Measurements from ENCODE around the gene MED12L.

MED12L gene

DNA sequence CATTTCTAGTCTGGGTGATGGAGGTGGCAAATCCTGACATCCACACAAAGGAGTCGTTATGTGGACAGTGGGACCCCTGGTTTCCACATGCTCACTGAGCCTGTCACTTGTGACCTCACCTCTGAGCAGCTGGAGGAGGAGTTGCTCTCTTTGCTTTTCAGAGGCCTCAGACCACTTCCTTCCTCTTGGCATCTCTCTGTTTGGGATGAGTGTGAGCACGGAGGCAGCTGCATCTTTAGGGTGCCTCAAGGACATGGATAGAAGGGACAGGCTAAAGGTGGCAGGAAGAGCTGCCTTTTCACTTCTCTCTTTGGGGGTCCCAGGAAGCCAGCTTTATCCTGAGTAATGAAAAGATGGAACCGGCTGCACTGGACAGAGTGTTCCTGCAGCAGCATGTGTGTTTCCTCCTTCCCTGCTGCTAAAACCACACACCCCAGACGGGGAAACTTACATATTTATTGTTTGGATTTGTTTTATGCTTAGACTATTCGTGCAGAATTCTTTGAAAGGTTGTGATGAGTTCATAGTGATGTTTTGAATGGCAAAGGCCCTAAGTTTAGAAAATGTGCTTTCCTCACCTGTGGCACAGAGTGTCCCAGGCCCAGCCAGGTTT lies 85.8 kb downstream of the MED12L start:
- Histone ChIP-seq H3K27ac (ENCODE audit: low read depth, low read length) (no peak overlapping the region), H3K9ac (ENCODE audit: low read depth in 1 of 2, low read length in 2 of 2) (no peak overlapping the region), H3K4me3 (ENCODE audit: low read depth in 1 of 2, low read length in 2 of 2) (no peak overlapping the region), H3K4me1 (ENCODE audit: control insufficient read depth in 1 of 2, insufficient read depth in 2 of 2, low read length in 2 of 2) (peaks cover 8 to 10% of the 10 kb centered on the region in 2 donors), H3K27me3 (ENCODE audit: control insufficient read depth in 1 of 2, insufficient read depth in 2 of 2, low read length in 2 of 2) (no peaks in the 10 kb centered on the region), H3K36me3 (ENCODE audit: control insufficient read depth in 1 of 2, insufficient read depth in 2 of 2, low read length in 2 of 2) (no peaks in the 10 kb centered on the region), H3K9me3 (ENCODE audit: control insufficient read depth in 1 of 2, low read length in 2 of 2) (no peaks in the 10 kb centered on the region)

DNA sequence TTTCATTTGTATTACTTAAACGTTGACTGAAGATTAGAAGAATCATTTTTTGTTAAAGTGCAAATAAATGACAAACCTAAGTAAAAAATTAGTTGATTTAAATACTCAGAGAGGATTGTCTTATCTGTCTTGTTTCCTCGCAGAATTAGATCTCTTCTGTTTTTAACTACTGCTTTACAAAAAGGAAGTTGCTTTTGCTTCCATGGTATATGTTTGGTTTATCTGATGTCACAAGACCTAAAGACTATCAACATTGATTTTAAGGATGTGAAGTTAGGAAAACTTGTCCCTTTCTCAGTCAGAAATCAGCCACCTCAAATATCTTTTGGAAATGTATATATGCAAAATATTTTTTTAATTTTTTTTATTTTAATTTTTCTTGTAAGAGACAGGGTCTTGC lies 88.9 kb downstream of the MED12L start:
- no peaks in the 10 kb centered on the region for H3K9me3 ChIP-seq (ENCODE audit: control insufficient read depth in 1 of 2, low read length in 2 of 2)
- no peaks in the 10 kb centered on the region for H3K36me3 ChIP-seq (ENCODE audit: control insufficient read depth in 1 of 2, insufficient read depth in 2 of 2, low read length in 2 of 2)
- no peak overlapping the region for H3K4me3 ChIP-seq (ENCODE audit: low read depth in 1 of 2, low read length in 2 of 2)
- H3K4me1 ChIP-seq (ENCODE audit: control insufficient read depth in 1 of 2, insufficient read depth in 2 of 2, low read length in 2 of 2): peaks cover 10 to 14% of the 10 kb centered on the region in 2 donors
- no peak overlapping the region for H3K9ac ChIP-seq (ENCODE audit: low read depth in 1 of 2, low read length in 2 of 2)
- no peak overlapping the region for H3K27ac ChIP-seq (ENCODE audit: low read depth, low read length)
- no peaks in the 10 kb centered on the region for H3K27me3 ChIP-seq (ENCODE audit: control insufficient read depth in 1 of 2, insufficient read depth in 2 of 2, low read length in 2 of 2)

DNA sequence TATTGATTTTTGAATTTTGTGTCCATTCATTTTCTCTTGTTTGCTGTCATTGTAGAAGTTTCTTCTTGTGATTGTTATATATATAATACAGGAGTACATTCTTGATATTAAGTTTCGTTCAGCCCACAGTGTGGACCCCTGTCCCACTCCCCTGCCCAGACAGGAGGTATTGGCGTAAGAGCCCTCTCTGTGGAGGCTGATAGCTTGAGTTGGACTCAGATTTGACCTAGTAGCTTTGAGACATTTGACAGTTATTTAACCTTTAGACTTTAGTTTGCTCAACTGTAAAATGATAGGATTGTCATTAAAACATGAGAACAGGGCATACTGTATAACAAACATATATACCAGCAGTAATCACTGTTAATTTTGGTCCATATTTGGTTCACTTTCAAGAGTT lies 90.5 kb downstream of the MED12L start:
- H3K4me3 ChIP-seq (ENCODE audit: low read depth in 1 of 2, low read length in 2 of 2): no peak overlapping the region
- H3K4me1 ChIP-seq (ENCODE audit: control insufficient read depth in 1 of 2, insufficient read depth in 2 of 2, low read length in 2 of 2): peaks cover 3 to 14% of the 10 kb centered on the region in 2 donors
- H3K9ac ChIP-seq (ENCODE audit: low read depth in 1 of 2, low read length in 2 of 2): no peak overlapping the region
- no peaks in the 10 kb centered on the region for H3K9me3 ChIP-seq (ENCODE audit: control insufficient read depth in 1 of 2, low read length in 2 of 2)
- H3K36me3 ChIP-seq (ENCODE audit: control insufficient read depth in 1 of 2, insufficient read depth in 2 of 2, low read length in 2 of 2): no peaks in the 10 kb centered on the region
- no peaks in the 10 kb centered on the region for H3K27me3 ChIP-seq (ENCODE audit: control insufficient read depth in 1 of 2, insufficient read depth in 2 of 2, low read length in 2 of 2)
- no peak overlapping the region for H3K27ac ChIP-seq (ENCODE audit: low read depth, low read length)

GRCh38 chr3:151178208-151178845 lies 92.9 kb downstream of the MED12L start:
- no peak overlapping the region for H3K4me3 ChIP-seq (ENCODE audit: low read depth in 1 of 2, low read length in 2 of 2)
- H3K27me3 ChIP-seq (ENCODE audit: control insufficient read depth in 1 of 2, insufficient read depth in 2 of 2, low read length in 2 of 2): no peaks in the 10 kb centered on the region
- no peaks in the 10 kb centered on the region for H3K36me3 ChIP-seq (ENCODE audit: control insufficient read depth in 1 of 2, insufficient read depth in 2 of 2, low read length in 2 of 2)
- H3K9me3 ChIP-seq (ENCODE audit: control insufficient read depth in 1 of 2, low read length in 2 of 2): no peaks in the 10 kb centered on the region
- H3K4me1 ChIP-seq (ENCODE audit: control insufficient read depth in 1 of 2, insufficient read depth in 2 of 2, low read length in 2 of 2): peaks cover 3 to 6% of the 10 kb centered on the region in 2 donors
- H3K9ac ChIP-seq (ENCODE audit: low read depth in 1 of 2, low read length in 2 of 2): no peak overlapping the region
- H3K27ac ChIP-seq (ENCODE audit: low read depth, low read length): no peak overlapping the region

DNA sequence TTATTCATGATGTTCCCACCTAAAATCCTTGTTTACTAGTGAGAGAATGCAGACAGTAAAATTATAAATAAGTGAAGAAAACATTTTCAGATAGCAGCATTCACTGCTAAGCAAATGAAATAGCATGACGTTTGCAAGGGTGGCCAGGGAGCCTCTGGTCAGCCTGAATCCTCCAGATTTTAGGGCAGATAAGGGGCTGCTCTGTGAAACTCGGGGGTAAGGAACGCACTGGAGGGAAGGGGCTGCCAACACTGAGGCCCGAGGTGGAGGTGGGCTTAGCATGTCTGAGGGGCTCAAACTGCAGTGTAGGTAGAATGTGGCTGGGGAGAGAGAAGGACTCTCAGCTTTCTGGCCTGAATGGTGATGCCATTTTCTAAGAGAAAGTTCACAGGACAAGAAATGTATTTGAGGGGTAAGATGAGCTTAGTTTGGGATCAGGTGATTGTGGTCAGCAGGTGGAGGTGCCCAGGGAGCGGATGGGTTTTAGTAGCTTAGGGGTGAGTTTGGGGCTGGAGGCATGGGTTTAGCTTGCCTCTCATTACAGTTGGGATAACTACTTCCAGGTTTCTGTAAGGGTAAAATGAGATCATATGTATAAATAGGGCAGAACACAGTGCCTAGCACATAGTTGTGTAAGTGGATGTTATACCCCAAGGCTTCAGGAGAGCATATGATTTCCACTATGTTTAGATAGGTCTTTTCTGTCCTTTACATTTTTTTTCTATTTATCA lies 97.0 kb downstream of the MED12L start:
- Histone ChIP-seq H3K9ac (ENCODE audit: low read depth in 1 of 2, low read length in 2 of 2) (no peak overlapping the region), H3K27ac (ENCODE audit: low read depth, low read length) (no peak overlapping the region), H3K36me3 (ENCODE audit: control insufficient read depth in 1 of 2, insufficient read depth in 2 of 2, low read length in 2 of 2) (no peaks in the 10 kb centered on the region), H3K9me3 (ENCODE audit: control insufficient read depth in 1 of 2, low read length in 2 of 2) (no peaks in the 10 kb centered on the region), H3K27me3 (ENCODE audit: control insufficient read depth in 1 of 2, insufficient read depth in 2 of 2, low read length in 2 of 2) (no peaks in the 10 kb centered on the region), H3K4me1 (ENCODE audit: control insufficient read depth in 1 of 2, insufficient read depth in 2 of 2, low read length in 2 of 2) (peaks cover 0 to 6% of the 10 kb centered on the region in 2 donors), H3K4me3 (ENCODE audit: low read depth in 1 of 2, low read length in 2 of 2) (no peak overlapping the region)

DNA sequence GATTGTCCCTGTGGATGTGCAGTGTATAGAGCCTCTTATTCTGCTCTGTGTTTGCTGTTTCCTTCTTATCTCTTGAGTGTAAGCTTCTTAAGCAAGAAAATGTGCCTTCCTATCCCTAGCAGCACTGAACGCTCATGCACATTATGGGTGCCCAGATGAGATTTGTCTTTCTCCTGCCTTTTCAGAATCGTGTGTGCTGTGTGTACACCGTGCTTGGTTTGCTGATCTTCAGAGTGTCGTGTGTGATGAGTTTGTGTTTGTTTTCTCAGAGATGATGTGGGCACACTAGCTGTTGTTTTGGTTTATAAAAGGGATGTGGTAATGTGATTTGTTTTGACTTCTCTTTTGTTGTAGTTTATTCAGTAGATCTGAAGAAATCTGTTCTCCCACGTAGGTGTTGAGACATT lies 97.8 kb downstream of the MED12L start:
- Histone ChIP-seq H3K27me3 (ENCODE audit: control insufficient read depth in 1 of 2, insufficient read depth in 2 of 2, low read length in 2 of 2) (no peaks in the 10 kb centered on the region), H3K4me1 (ENCODE audit: control insufficient read depth in 1 of 2, insufficient read depth in 2 of 2, low read length in 2 of 2) (peaks cover 0 to 3% of the 10 kb centered on the region in 2 donors), H3K9ac (ENCODE audit: low read depth in 1 of 2, low read length in 2 of 2) (no peak overlapping the region), H3K9me3 (ENCODE audit: control insufficient read depth in 1 of 2, low read length in 2 of 2) (no peaks in the 10 kb centered on the region), H3K4me3 (ENCODE audit: low read depth in 1 of 2, low read length in 2 of 2) (no peak overlapping the region), H3K36me3 (ENCODE audit: control insufficient read depth in 1 of 2, insufficient read depth in 2 of 2, low read length in 2 of 2) (no peaks in the 10 kb centered on the region), H3K27ac (ENCODE audit: low read depth, low read length) (no peak overlapping the region)

DNA sequence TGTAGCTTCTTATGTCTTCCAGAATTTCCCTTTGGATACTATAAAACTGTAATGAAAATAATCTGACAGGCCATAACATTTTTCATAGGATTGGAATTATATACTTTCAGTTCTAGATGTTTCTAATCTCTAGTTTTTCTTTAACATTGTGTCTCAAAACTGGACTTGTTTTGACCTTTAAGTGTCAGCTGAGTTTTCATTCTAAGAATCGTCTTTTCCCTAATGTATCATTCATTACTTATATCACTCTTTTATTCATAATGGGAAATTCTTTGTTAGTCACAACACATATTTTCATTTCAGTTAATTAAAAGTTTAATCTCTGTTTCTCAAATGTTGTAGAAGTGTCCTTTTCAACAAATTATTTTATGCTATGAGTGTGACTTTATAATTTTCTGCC lies 105.6 kb downstream of the MED12L start:
- H3K4me1 ChIP-seq (ENCODE audit: control insufficient read depth in 1 of 2, insufficient read depth in 2 of 2, low read length in 2 of 2): no peaks in the 10 kb centered on the region
- H3K36me3 ChIP-seq (ENCODE audit: control insufficient read depth in 1 of 2, insufficient read depth in 2 of 2, low read length in 2 of 2): no peaks in the 10 kb centered on the region
- no peak overlapping the region for H3K27ac ChIP-seq (ENCODE audit: low read depth, low read length)
- no peaks in the 10 kb centered on the region for H3K27me3 ChIP-seq (ENCODE audit: control insufficient read depth in 1 of 2, insufficient read depth in 2 of 2, low read length in 2 of 2)
- no peaks in the 10 kb centered on the region for H3K9me3 ChIP-seq (ENCODE audit: control insufficient read depth in 1 of 2, low read length in 2 of 2)
- no peak overlapping the region for H3K4me3 ChIP-seq (ENCODE audit: low read depth in 1 of 2, low read length in 2 of 2)
- H3K9ac ChIP-seq (ENCODE audit: low read depth in 1 of 2, low read length in 2 of 2): no peak overlapping the region

- H3K27ac ChIP-seq (ENCODE audit: low read depth, low read length): no peak overlapping the region
- H3K4me3 ChIP-seq (ENCODE audit: low read depth in 1 of 2, low read length in 2 of 2): no peak overlapping the region
- H3K4me1 ChIP-seq (ENCODE audit: control insufficient read depth in 1 of 2, insufficient read depth in 2 of 2, low read length in 2 of 2): no peaks in the 10 kb centered on the region
- H3K27me3 ChIP-seq (ENCODE audit: control insufficient read depth in 1 of 2, insufficient read depth in 2 of 2, low read length in 2 of 2): no peaks in the 10 kb centered on the region
- no peaks in the 10 kb centered on the region for H3K9me3 ChIP-seq (ENCODE audit: control insufficient read depth in 1 of 2, low read length in 2 of 2)
- no peak overlapping the region for H3K9ac ChIP-seq (ENCODE audit: low read depth in 1 of 2, low read length in 2 of 2)
- no peaks in the 10 kb centered on the region for H3K36me3 ChIP-seq (ENCODE audit: control insufficient read depth in 1 of 2, insufficient read depth in 2 of 2, low read length in 2 of 2)
Measured at GRCh38 chr3:151192545-151192944, 107.1 kb downstream of the MED12L start.

GRCh38 chr3:151195826-151196225 lies 110.4 kb downstream of the MED12L start:
- Histone ChIP-seq H3K9ac (ENCODE audit: low read depth in 1 of 2, low read length in 2 of 2) (no peak overlapping the region), H3K4me1 (ENCODE audit: control insufficient read depth in 1 of 2, insufficient read depth in 2 of 2, low read length in 2 of 2) (peaks cover 0 to 17% of the 10 kb centered on the region in 2 donors), H3K27ac (ENCODE audit: low read depth, low read length) (no peak overlapping the region), H3K9me3 (ENCODE audit: control insufficient read depth in 1 of 2, low read length in 2 of 2) (no peaks in the 10 kb centered on the region), H3K36me3 (ENCODE audit: control insufficient read depth in 1 of 2, insufficient read depth in 2 of 2, low read length in 2 of 2) (no peaks in the 10 kb centered on the region), H3K4me3 (ENCODE audit: low read depth in 1 of 2, low read length in 2 of 2) (no peak overlapping the region), H3K27me3 (ENCODE audit: control insufficient read depth in 1 of 2, insufficient read depth in 2 of 2, low read length in 2 of 2) (no peaks in the 10 kb centered on the region)

- Histone ChIP-seq H3K9ac (ENCODE audit: low read depth in 1 of 2, low read length in 2 of 2) (no peak overlapping the region), H3K9me3 (ENCODE audit: control insufficient read depth in 1 of 2, low read length in 2 of 2) (no peaks in the 10 kb centered on the region), H3K4me1 (ENCODE audit: control insufficient read depth in 1 of 2, insufficient read depth in 2 of 2, low read length in 2 of 2) (peaks cover 0 to 17% of the 10 kb centered on the region in 2 donors), H3K36me3 (ENCODE audit: control insufficient read depth in 1 of 2, insufficient read depth in 2 of 2, low read length in 2 of 2) (no peaks in the 10 kb centered on the region), H3K27ac (ENCODE audit: low read depth, low read length) (no peak overlapping the region), H3K4me3 (ENCODE audit: low read depth in 1 of 2, low read length in 2 of 2) (no peak overlapping the region), H3K27me3 (ENCODE audit: control insufficient read depth in 1 of 2, insufficient read depth in 2 of 2, low read length in 2 of 2) (no peaks in the 10 kb centered on the region)
Measured at GRCh38 chr3:151196434-151196833, 111.0 kb downstream of the MED12L start.
